GM12865 (cell line): ENCODE results near the gene ATP5PD.

Experiments used
- DNase-seq: peaks from one replicate; pipeline ENCODE4 v3.0.0; 2010; ENCODE audit warnings: low read depth
- H3K4me3 ChIP-seq: 2 replicates; pipeline ENCODE4 v1.5.1; 2011; ENCODE audit warnings: mild to moderate bottlenecking, low read depth, low read length, control low read depth
- TF ChIP-seq, protein P1 (sequence below): IDR thresholded peaks from 2 replicates; pipeline ENCODE4 v1.5.1; 2011; ENCODE audit warnings: low read length, control low read depth, low read depth, inconsistent platforms; ENCODE audit not compliant: insufficient read depth; ENCODE audit errors: missing control alignments

Gene ATP5PD

GRCh38 chr17:75081611-75082540, 35.1 kb upstream of the ATP5PD start:
- no peak overlapping the region for H3K4me3 ChIP-seq
- no peak for DNase-seq
- TF ChIP-seq, protein P1, sequence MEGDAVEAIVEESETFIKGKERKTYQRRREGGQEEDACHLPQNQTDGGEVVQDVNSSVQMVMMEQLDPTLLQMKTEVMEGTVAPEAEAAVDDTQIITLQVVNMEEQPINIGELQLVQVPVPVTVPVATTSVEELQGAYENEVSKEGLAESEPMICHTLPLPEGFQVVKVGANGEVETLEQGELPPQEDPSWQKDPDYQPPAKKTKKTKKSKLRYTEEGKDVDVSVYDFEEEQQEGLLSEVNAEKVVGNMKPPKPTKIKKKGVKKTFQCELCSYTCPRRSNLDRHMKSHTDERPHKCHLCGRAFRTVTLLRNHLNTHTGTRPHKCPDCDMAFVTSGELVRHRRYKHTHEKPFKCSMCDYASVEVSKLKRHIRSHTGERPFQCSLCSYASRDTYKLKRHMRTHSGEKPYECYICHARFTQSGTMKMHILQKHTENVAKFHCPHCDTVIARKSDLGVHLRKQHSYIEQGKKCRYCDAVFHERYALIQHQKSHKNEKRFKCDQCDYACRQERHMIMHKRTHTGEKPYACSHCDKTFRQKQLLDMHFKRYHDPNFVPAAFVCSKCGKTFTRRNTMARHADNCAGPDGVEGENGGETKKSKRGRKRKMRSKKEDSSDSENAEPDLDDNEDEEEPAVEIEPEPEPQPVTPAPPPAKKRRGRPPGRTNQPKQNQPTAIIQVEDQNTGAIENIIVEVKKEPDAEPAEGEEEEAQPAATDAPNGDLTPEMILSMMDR, result no peak

- TF ChIP-seq, protein P1, result no peak
- H3K4me3 ChIP-seq, result no peak overlapping the region
- DNase-seq, result no peak
Measured at GRCh38 chr17:75079023-75079373, 32.2 kb upstream of the ATP5PD start.

DNA sequence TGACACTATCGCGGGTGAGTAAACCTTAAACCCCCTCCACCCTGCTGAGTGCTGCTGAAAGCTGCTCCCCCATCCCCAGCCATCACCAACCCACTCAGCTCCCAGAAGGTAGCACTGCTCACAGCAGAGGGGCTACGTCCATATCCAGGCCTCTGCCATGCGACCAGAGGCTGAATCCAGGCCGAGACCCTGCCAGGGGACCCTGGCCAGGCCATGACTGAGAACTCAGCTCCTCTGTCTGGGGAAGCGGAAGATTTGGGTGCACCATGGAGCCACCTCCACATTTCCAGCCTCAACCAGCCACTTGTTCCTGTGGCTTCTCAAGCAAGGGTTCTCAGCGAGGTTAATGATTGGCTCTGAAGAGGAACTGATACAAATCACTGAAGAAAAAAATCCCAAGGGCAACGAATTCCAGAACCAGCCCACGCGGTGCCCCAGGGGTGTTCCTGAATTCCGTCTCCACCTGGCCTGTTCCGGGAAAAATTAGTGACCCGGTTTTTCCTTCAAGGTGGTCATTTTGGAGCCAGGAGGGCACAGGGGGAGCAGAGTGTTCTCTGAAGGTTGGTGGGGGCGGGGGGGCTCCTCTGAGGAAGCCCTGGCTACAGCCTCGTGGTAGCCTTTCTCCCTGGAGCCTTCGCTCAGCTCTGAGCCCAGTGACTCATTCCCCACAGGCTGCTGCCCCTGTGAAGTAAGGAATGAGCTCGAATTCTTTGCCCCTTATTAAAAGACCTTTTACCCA, 31.7 kb upstream of the ATP5PD start:
- DNase-seq, result peak; percentile 21
- TF ChIP-seq, protein P1, result no peak
- H3K4me3 ChIP-seq, result peak overlapping the region; percentile 63

GRCh38 chr17:75077496-75078283, 30.9 kb upstream of the ATP5PD start:
- H3K4me3 ChIP-seq, result peak overlapping the region; percentile 63
- peak; percentile 84 for DNase-seq
- TF ChIP-seq, protein P1, result peak; percentile 11

GRCh38 chr17:75077072-75077495, 30.3 kb upstream of the ATP5PD start:
- H3K4me3 ChIP-seq, result peak overlapping the region; percentile 63
- no peak for DNase-seq

More at GRCh38 chr17:75077072-75077495, 30.3 kb upstream of the ATP5PD start:
- TF ChIP-seq, protein P1, result no peak
